Thymus (tissue), 11 donors: ENCODE results near the gene AKIRIN1. TPM values are rescaled to one million over a fixed set of nuclear protein-coding genes. Genes with fewer than 3 reads are reported as not detected.

Experiments used
- DNase-seq, 9 donors: peaks; one replicate each; pipeline ENCODE4 v3.0.0-alpha.2; 2013; ENCODE audit warnings: low spot score in 9 of 9, low read depth in 6 of 9, missing footprints in 1 of 9
- H3K27ac ChIP-seq, 2 donors: one replicate each; pipeline ENCODE4 v1.5.1; 2013; ENCODE audit warnings: control low read depth in 1 of 2, low read depth in 1 of 2, low read length in 1 of 2, mild to moderate bottlenecking in 1 of 2, moderate library complexity in 1 of 2
- H3K27me3 ChIP-seq, 2 donors: one replicate each; pipeline ENCODE4 v1.5.1; 2013; ENCODE audit warnings: low read length in 1 of 2; ENCODE audit not compliant: control insufficient read depth in 2 of 2, insufficient read depth in 1 of 2
- H3K36me3 ChIP-seq, 2 donors: one replicate each; pipeline ENCODE4 v1.5.1; 2013; ENCODE audit warnings: low read length in 1 of 2, mild to moderate bottlenecking in 1 of 2, moderate library complexity in 1 of 2; ENCODE audit not compliant: control insufficient read depth in 2 of 2, insufficient read depth in 2 of 2
- H3K4me1 ChIP-seq, 2 donors: one replicate each; pipeline ENCODE4 v1.5.1; 2013; ENCODE audit warnings: low read length in 2 of 2; ENCODE audit not compliant: control insufficient read depth in 2 of 2, insufficient read depth in 2 of 2
- H3K4me3 ChIP-seq, 2 donors: one replicate each; pipeline ENCODE4 v1.5.1; 2013; ENCODE audit warnings: low read length in 2 of 2, control low read depth in 1 of 2, mild to moderate bottlenecking in 1 of 2
- H3K9me3 ChIP-seq, 2 donors: one replicate each; pipeline ENCODE4 v1.5.1; 2013; ENCODE audit warnings: low read length in 1 of 2, mild to moderate bottlenecking in 1 of 2; ENCODE audit not compliant: control insufficient read depth in 2 of 2, insufficient read depth in 1 of 2
- WGBS: extraction: QIAGEN DNeasy Blood & Tissue Kit; methylation state at CpG from one replicate; pipeline ENCODE4 v1.1.7; 2013; 5-methylcytosine and 5-hydroxymethylcytosine counted together
- polyA plus RNA-seq: library from polyadenylated mRNA; stranded (reverse); fragments of 200-250 nt; gene quantifications from one replicate; pipeline ENCODE4 v1.2.3, GENCODE V29; 2013
- total RNA-seq: library from RNA; stranded (reverse); fragments of 120-200 nt; gene quantifications from one replicate; pipeline ENCODE4 v1.2.4, GENCODE V29; 2013
- donor health status: healthy.

The AKIRIN1 gene
- total and polyA plus RNA-seq, 2 donors, result 40.3 to 44.2 TPM

GRCh38 chr1:39026051-39026865 is 35.2 kb downstream of the AKIRIN1 start, which contains the start of gene NDUFS5:
Gene NDUFS5 (plus strand): TSS chr1:39026350. CDS start chr1:39028725, 2,375 bp downstream.
- DNase-seq, result peak; percentile 60 to 90 (median 72)
- WGBS, result under 1% methylated on average over 47 of the region's 47 CpGs
- Histone ChIP-seq H3K4me3 (peak within 1 kb of the TSS; percentile 68 to 79), H3K36me3 (peaks cover 5 to 18% of the 10 kb centered on the region in 2 donors), H3K27ac (peak within 1 kb of the TSS; percentile 76 to 89), H3K27me3 (no peaks in the 10 kb centered on the region), H3K4me1 (peaks cover 4 to 12% of the 10 kb centered on the region in 2 donors), H3K9me3 (no peaks in the 10 kb centered on the region)

GRCh38 chr1:39026866-39027507 is 35.9 kb downstream of the AKIRIN1 start:
- H3K36me3 ChIP-seq, result peaks cover 6 to 23% of the 10 kb centered on the region in 2 donors
- H3K27ac ChIP-seq, result peak overlapping the region in 1 of 2 donors; percentile 89
- DNase-seq, result peak in 1 of 9 donors; percentile 20

GRCh38 chr1:39034114-39034654 is 43.1 kb downstream of the AKIRIN1 start:
- Histone ChIP-seq H3K36me3 (peaks cover 19 to 48% of the 10 kb centered on the region in 2 donors), H3K27ac (peak overlapping the region; percentile 42 to 47), H3K4me3 (no peak overlapping the region), H3K27me3 (no peaks in the 10 kb centered on the region), H3K4me1 (peaks cover 0 to 3% of the 10 kb centered on the region in 2 donors), H3K9me3 (no peaks in the 10 kb centered on the region)
- DNase-seq, result peak in 2 of 9 donors; percentile 8 to 34
- 51% methylated on average over 6 of the region's 6 CpGs for WGBS

More at GRCh38 chr1:39026866-39027507, 35.9 kb downstream of the AKIRIN1 start:
- no peaks in the 10 kb centered on the region for H3K27me3 ChIP-seq
- WGBS, result 42% methylated on average over 30 of the region's 30 CpGs
- H3K4me3 ChIP-seq, result peak overlapping the region; percentile 68 to 79
- H3K9me3 ChIP-seq, result no peaks in the 10 kb centered on the region
- peaks cover 4 to 12% of the 10 kb centered on the region in 2 donors for H3K4me1 ChIP-seq

DNA sequence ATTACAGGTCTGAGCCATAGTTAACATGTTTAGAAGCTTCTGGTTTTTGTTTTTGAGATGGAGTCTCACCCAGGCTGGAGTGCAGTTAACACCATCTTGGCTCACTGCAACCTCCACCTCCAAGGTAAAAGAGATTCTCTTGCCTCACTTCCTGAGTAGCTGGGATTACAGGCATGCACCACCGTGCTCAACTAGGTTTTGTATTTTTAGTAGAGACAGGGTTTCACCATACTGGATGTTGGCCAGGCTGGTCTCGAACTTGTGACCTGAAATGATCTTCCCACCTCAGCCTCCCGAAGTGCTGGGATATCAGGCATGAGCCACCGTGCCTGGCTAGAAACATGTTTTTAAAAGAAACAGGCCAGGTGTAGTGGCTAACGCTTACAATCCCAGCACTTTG is 45.6 kb downstream of the AKIRIN1 start:
- Histone ChIP-seq H3K27ac (no peak overlapping the region), H3K4me1 (peaks cover 0 to 3% of the 10 kb centered on the region in 2 donors), H3K27me3 (no peaks in the 10 kb centered on the region), H3K36me3 (peaks cover 16 to 42% of the 10 kb centered on the region in 2 donors), H3K4me3 (no peak overlapping the region), H3K9me3 (no peaks in the 10 kb centered on the region)
- WGBS, result 88% methylated on average over 5 of the region's 5 CpGs
- no peak for DNase-seq

DNA sequence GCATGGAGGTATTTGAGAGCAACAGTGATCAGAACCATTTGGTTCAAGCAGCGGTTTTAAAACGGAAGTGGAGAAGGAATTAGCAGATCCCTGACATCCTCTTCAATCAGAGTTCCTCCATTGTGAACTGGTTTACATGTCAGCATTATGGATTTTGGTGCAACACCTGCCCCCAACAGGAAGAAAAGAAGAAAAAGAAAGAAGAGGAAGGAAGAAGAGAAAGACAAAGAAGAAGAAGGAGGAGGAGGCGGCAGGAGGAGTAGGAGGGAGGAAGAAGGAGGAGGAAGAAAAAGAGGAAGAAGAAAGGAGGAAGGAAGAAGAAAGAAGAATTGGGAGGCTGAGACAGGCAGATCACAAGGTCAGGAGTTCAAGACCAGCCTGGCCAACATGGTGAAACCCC is 52.4 kb downstream of the AKIRIN1 start:
- no peaks in the 10 kb centered on the region for H3K4me1 ChIP-seq
- H3K27me3 ChIP-seq, result no peaks in the 10 kb centered on the region
- DNase-seq, result no peak
- WGBS, result 100% methylated on average over 3 of the region's 3 CpGs
- H3K9me3 ChIP-seq, result no peaks in the 10 kb centered on the region
- H3K4me3 ChIP-seq, result no peak overlapping the region
- H3K27ac ChIP-seq, result no peak overlapping the region
- peaks cover 17 to 18% of the 10 kb centered on the region in 2 donors for H3K36me3 ChIP-seq

DNA sequence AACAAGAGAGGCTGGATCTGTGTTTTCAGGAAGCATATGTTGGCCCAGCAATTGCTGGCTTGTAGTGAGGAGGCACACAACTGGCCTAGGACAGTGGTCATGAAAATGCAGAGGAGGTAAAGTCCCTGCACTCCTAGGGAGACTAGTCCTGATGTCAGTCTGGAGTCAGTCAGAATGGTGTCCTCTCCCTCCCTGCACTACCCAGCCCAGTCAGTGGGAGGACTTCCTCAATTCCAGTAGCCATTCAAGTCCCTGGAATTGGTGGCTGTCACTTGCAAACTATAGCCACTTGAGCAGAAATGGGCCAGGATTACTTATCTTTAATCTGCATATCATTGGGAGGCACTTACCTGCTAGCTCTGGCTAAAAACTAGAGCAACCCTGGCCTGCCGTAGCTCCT is 53.7 kb downstream of the AKIRIN1 start:
- no peak for DNase-seq
- 98% methylated on average over 1 of the region's 1 CpG for WGBS
- Histone ChIP-seq H3K4me3 (no peak overlapping the region), H3K27ac (no peak overlapping the region), H3K9me3 (no peaks in the 10 kb centered on the region), H3K4me1 (no peaks in the 10 kb centered on the region), H3K36me3 (peaks cover 17 to 18% of the 10 kb centered on the region in 2 donors), H3K27me3 (no peaks in the 10 kb centered on the region)

DNA sequence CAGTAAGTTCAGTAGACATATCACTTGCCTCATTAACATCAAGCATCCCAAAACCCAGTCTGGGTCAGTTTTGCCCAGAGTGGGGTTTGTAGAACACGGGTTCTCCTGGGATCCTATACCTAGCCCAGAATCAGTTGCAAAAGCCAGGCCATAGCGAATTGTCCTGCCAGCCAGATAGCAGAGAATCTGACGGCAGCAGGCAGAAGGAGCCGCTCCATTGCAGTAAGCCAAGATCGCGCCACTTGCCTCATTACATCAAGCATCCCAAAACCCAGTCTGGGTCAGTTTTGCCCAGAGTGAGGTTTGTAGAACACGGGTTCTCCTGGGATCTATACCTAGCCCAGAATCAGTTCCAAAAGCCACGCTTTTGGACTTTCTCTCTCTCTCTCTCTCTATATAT is 54.2 kb downstream of the AKIRIN1 start:
- H3K9me3 ChIP-seq, result no peaks in the 10 kb centered on the region
- no peak overlapping the region for H3K27ac ChIP-seq
- WGBS, result 80% methylated on average over 8 of the region's 8 CpGs
- no peaks in the 10 kb centered on the region for H3K4me1 ChIP-seq
- no peak overlapping the region for H3K4me3 ChIP-seq
- peaks cover 16 to 18% of the 10 kb centered on the region in 2 donors for H3K36me3 ChIP-seq
- no peaks in the 10 kb centered on the region for H3K27me3 ChIP-seq
- no peak for DNase-seq

DNA sequence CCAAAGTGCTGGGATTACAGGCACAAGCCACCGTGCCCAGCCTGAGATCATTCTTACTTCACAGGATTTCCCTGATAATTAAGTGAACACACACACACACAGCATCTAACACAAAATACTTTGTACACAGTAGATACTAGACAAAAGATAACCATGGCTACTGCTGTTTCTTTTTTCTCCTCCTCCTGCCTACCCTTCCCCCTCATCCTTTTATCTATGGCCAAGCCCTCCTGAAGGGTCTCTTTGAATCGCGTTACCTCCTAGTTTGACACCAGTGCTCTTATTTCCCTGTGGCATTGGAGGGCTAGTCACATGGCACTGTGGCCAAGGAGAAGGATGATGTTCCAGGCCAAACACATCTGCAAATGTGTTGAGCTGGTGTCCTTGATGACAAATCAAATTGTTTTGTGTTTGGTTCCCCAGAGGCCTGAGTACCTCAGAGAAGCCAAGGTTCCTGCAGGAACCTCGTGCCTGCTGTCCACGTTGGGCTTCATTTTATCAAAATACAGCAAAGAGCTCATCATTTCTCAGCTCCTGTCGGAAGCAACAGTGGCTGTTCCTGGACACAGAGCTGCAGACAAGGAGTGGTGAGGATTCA is 55.6 kb downstream of the AKIRIN1 start:
- WGBS, result 97% methylated on average over 6 of the region's 6 CpGs
- peaks cover 9 to 18% of the 10 kb centered on the region in 2 donors for H3K36me3 ChIP-seq
- H3K27me3 ChIP-seq, result no peaks in the 10 kb centered on the region
- DNase-seq, result no peak
- no peak overlapping the region for H3K27ac ChIP-seq
- H3K9me3 ChIP-seq, result no peaks in the 10 kb centered on the region
- no peak overlapping the region for H3K4me3 ChIP-seq
- H3K4me1 ChIP-seq, result no peaks in the 10 kb centered on the region
